ENCODE measurements around the gene RBP2. TPM values are rescaled to one million over a fixed set of nuclear protein-coding genes. Genes with fewer than 3 reads are reported as not detected.

The RBP2 gene
- total and polyA plus RNA-seq, 10 of the 15 experiments (the other 5 are each of a cell fraction or from before 2014, with no cell fraction given): not detected

DNA sequence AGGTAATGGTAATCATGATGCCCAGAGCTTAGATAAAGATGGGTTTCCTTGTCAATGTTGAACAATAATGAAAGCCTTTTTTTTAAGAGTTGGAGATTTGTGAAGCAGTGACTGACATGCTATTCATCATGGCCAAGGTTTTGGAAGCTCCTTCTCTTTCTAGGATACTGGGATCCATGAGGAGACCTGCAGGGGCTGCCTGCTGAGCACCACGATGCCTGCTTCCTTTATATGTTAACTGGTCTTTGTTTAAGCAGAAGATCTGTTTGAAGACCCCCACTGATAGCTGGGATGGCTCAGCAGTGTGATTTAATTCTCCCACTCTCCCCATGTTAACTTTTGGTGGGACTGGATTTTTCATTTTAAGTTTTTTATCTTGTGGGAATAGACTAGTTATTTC is 47.4 kb upstream of the RBP2 start:
- no peak overlapping the region for H3K27ac ChIP-seq (ENCODE audit: control insufficient read depth, insufficient read depth)
- H4K20me1 ChIP-seq (ENCODE audit: control insufficient read depth, insufficient read depth): no peaks in the 10 kb centered on the region
- H2AFZ ChIP-seq (ENCODE audit: control insufficient read depth, low read depth, low read length): no peak overlapping the region
- no peak for ATAC-seq
- no TSS peak for BruUV-seq (replicated peaks)
- ChIA-PET RAD21 (ENCODE audit: unreplicated experiment) (no interaction called here), POLR2A (no interaction called here), SMC1A (ENCODE audit: uncharacterized antibody, unreplicated experiment) (interaction anchor here (0.5 kb wide), 1 partner anchor 96 kb away, joined by 3 read pairs; no protein-coding TSS in a partner anchor), CTCF (no interaction called here)
- no peaks in the 10 kb centered on the region for H3K79me2 ChIP-seq (ENCODE audit: control insufficient read depth, insufficient read depth, low read length)
- DNase-seq (ENCODE audit: low read depth, low spot score): no peak
- H3K27me3 ChIP-seq (replicated peaks in 1 of 2; ENCODE audit: control insufficient read depth in 2 of 2, insufficient read depth in 2 of 2, low read length in 1 of 2): no peaks in the 10 kb centered on the region
- no peaks in the 10 kb centered on the region for H3K4me1 ChIP-seq (ENCODE audit: control insufficient read depth, insufficient read depth, low read length)
- intact Hi-C loops (cut with micrococcal nuclease; ENCODE audit: unreplicated experiment) (no loop called here), in situ Hi-C loops (cut with MboI) (no loop called here)
- 0% methylated on average over 1 of the region's 1 CpG for WGBS (ENCODE audit: insufficient coverage, insufficient replicate concordance, low lambda C conversion rate, missing lambda C conversion rate)
- H3K9ac ChIP-seq (ENCODE audit: control insufficient read depth, insufficient read depth, low read length): no peak overlapping the region
- H3K36me3 ChIP-seq (ENCODE audit: control insufficient read depth in 2 of 2, insufficient read depth in 2 of 2, low read length in 1 of 2): no peaks in the 10 kb centered on the region
- FAIRE-seq: no peak
- no peak overlapping the region for H3K4me3 ChIP-seq
- H3K4me2 ChIP-seq (ENCODE audit: control insufficient read depth, insufficient read depth): no peak overlapping the region
- no peaks in the 10 kb centered on the region for H3K9me3 ChIP-seq (replicated peaks; ENCODE audit: control insufficient read depth, insufficient read depth, low read length)
- no peak for TF ChIP-seq ZNF24 (IDR thresholded peaks at IDR 0.05)
- TF ChIP-seq, protein P1, sequence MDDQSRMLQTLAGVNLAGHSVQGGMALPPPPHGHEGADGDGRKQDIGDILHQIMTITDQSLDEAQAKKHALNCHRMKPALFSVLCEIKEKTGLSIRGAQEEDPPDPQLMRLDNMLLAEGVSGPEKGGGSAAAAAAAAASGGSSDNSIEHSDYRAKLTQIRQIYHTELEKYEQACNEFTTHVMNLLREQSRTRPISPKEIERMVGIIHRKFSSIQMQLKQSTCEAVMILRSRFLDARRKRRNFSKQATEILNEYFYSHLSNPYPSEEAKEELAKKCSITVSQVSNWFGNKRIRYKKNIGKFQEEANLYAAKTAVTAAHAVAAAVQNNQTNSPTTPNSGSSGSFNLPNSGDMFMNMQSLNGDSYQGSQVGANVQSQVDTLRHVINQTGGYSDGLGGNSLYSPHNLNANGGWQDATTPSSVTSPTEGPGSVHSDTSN (IDR thresholded peaks at IDR 0.05; ENCODE audit: insufficient replicate concordance, low read depth, low read length): no peak
- TF ChIP-seq ZNF622 (IDR thresholded peaks at IDR 0.05): no peak
- TF ChIP-seq SIX5 (IDR thresholded peaks at IDR 0.05; ENCODE audit: low read depth, low read length, severe bottlenecking): no peak
- TF ChIP-seq MXI1 (IDR thresholded peaks at IDR 0.05; ENCODE audit: low read depth, low read length): no peak
- TF ChIP-seq, protein P2, sequence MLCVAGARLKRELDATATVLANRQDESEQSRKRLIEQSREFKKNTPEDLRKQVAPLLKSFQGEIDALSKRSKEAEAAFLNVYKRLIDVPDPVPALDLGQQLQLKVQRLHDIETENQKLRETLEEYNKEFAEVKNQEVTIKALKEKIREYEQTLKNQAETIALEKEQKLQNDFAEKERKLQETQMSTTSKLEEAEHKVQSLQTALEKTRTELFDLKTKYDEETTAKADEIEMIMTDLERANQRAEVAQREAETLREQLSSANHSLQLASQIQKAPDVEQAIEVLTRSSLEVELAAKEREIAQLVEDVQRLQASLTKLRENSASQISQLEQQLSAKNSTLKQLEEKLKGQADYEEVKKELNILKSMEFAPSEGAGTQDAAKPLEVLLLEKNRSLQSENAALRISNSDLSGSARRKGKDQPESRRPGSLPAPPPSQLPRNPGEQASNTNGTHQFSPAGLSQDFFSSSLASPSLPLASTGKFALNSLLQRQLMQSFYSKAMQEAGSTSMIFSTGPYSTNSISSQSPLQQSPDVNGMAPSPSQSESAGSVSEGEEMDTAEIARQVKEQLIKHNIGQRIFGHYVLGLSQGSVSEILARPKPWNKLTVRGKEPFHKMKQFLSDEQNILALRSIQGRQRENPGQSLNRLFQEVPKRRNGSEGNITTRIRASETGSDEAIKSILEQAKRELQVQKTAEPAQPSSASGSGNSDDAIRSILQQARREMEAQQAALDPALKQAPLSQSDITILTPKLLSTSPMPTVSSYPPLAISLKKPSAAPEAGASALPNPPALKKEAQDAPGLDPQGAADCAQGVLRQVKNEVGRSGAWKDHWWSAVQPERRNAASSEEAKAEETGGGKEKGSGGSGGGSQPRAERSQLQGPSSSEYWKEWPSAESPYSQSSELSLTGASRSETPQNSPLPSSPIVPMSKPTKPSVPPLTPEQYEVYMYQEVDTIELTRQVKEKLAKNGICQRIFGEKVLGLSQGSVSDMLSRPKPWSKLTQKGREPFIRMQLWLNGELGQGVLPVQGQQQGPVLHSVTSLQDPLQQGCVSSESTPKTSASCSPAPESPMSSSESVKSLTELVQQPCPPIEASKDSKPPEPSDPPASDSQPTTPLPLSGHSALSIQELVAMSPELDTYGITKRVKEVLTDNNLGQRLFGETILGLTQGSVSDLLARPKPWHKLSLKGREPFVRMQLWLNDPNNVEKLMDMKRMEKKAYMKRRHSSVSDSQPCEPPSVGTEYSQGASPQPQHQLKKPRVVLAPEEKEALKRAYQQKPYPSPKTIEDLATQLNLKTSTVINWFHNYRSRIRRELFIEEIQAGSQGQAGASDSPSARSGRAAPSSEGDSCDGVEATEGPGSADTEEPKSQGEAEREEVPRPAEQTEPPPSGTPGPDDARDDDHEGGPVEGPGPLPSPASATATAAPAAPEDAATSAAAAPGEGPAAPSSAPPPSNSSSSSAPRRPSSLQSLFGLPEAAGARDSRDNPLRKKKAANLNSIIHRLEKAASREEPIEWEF (IDR thresholded peaks at IDR 0.05; ENCODE audit: insufficient replicate concordance, low read depth, low read length): no peak
- TF ChIP-seq KAT2A (conservative IDR thresholded peaks at IDR 0.05; ENCODE audit: control insufficient read depth, low read depth, low read length): no peak
- TF ChIP-seq, protein P3, sequence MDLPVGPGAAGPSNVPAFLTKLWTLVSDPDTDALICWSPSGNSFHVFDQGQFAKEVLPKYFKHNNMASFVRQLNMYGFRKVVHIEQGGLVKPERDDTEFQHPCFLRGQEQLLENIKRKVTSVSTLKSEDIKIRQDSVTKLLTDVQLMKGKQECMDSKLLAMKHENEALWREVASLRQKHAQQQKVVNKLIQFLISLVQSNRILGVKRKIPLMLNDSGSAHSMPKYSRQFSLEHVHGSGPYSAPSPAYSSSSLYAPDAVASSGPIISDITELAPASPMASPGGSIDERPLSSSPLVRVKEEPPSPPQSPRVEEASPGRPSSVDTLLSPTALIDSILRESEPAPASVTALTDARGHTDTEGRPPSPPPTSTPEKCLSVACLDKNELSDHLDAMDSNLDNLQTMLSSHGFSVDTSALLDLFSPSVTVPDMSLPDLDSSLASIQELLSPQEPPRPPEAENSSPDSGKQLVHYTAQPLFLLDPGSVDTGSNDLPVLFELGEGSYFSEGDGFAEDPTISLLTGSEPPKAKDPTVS (IDR thresholded peaks at IDR 0.05; ENCODE audit: low read depth, low read length): no peak
- TF ChIP-seq, protein P4, sequence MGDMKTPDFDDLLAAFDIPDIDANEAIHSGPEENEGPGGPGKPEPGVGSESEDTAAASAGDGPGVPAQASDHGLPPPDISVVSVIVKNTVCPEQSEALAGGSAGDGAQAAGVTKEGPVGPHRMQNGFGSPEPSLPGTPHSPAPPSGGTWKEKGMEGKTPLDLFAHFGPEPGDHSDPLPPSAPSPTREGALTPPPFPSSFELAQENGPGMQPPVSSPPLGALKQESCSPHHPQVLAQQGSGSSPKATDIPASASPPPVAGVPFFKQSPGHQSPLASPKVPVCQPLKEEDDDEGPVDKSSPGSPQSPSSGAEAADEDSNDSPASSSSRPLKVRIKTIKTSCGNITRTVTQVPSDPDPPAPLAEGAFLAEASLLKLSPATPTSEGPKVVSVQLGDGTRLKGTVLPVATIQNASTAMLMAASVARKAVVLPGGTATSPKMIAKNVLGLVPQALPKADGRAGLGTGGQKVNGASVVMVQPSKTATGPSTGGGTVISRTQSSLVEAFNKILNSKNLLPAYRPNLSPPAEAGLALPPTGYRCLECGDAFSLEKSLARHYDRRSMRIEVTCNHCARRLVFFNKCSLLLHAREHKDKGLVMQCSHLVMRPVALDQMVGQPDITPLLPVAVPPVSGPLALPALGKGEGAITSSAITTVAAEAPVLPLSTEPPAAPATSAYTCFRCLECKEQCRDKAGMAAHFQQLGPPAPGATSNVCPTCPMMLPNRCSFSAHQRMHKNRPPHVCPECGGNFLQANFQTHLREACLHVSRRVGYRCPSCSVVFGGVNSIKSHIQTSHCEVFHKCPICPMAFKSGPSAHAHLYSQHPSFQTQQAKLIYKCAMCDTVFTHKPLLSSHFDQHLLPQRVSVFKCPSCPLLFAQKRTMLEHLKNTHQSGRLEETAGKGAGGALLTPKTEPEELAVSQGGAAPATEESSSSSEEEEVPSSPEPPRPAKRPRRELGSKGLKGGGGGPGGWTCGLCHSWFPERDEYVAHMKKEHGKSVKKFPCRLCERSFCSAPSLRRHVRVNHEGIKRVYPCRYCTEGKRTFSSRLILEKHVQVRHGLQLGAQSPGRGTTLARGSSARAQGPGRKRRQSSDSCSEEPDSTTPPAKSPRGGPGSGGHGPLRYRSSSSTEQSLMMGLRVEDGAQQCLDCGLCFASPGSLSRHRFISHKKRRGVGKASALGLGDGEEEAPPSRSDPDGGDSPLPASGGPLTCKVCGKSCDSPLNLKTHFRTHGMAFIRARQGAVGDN (IDR thresholded peaks at IDR 0.05): no peak
- TF ChIP-seq WRNIP1 (IDR thresholded peaks at IDR 0.05; ENCODE audit: borderline replicate concordance, low read depth, low read length): no peak

All from GM12878 (cell line).